HUES64 (cell line): ENCODE measurements around the gene LCLAT1.

ENCODE experiments used
- H3K27ac ChIP-seq: 2 replicates; pipeline ENCODE4 v1.7.0; 2013; ENCODE audit warnings: low read depth, low read length, inconsistent platforms
- H3K27me3 ChIP-seq: 2 replicates; pipeline ENCODE4 v1.6.1; 2013; ENCODE audit warnings: mild to moderate bottlenecking, low read length; ENCODE audit not compliant: insufficient read depth
- H3K36me3 ChIP-seq: 2 replicates; pipeline ENCODE4 v1.6.1; 2013; ENCODE audit warnings: mild to moderate bottlenecking, low read length; ENCODE audit not compliant: insufficient read depth
- H3K4me1 ChIP-seq: 2 replicates; pipeline ENCODE4 v1.6.1; 2013; ENCODE audit warnings: mild to moderate bottlenecking, low read length, moderate library complexity; ENCODE audit not compliant: insufficient read depth
- H3K4me3 ChIP-seq: 2 replicates; pipeline ENCODE4 v1.5.1; 2013; ENCODE audit warnings: mild to moderate bottlenecking, low read length, moderate library complexity
- H3K9ac ChIP-seq: 2 replicates; pipeline ENCODE4 v1.6.1; 2013; ENCODE audit warnings: mild to moderate bottlenecking, low read depth, low read length
- H3K9me3 ChIP-seq: 2 replicates; pipeline ENCODE4 v1.6.1; 2013; ENCODE audit warnings: low read depth, low read length; ENCODE audit not compliant: insufficient read depth
- WGBS: fragments of 150-250, 120-280 bp; methylation state at CpG from one replicate; pipeline ENCODE4 v1.1.7; 2013; ENCODE audit warnings: missing lambda C conversion rate; 5-methylcytosine and 5-hydroxymethylcytosine counted together

The LCLAT1 gene

GRCh38 chr2:30645081-30645744 lies 198.2 kb downstream of the LCLAT1 start:
- Histone ChIP-seq H3K9me3 (no peaks in the 10 kb centered on the region), H3K27ac (no peak overlapping the region), H3K36me3 (peaks cover 11% of the 10 kb centered on the region), H3K4me3 (no peak overlapping the region), H3K27me3 (no peaks in the 10 kb centered on the region), H3K9ac (no peak overlapping the region), H3K4me1 (peaks cover 5% of the 10 kb centered on the region; the same call in 1 of the 2 replicates)
- WGBS: 100% methylated on average over 2 of the region's 3 CpGs

- Histone ChIP-seq H3K27ac (no peak overlapping the region), H3K9ac (no peak overlapping the region), H3K9me3 (no peaks in the 10 kb centered on the region), H3K27me3 (no peaks in the 10 kb centered on the region), H3K4me3 (no peak overlapping the region), H3K4me1 (peaks cover 5% of the 10 kb centered on the region; the same call in 1 of the 2 replicates), H3K36me3 (peaks cover 7% of the 10 kb centered on the region; the same call in 1 of the 2 replicates)
- 89% methylated on average over 3 of the region's 3 CpGs for WGBS
Measured at GRCh38 chr2:30645745-30646119, 198.7 kb downstream of the LCLAT1 start.

- peaks cover 3% of the 10 kb centered on the region; the same call in 1 of the 2 replicates for H3K27me3 ChIP-seq
- 95% methylated on average over 9 of the region's 11 CpGs for WGBS
- H3K27ac ChIP-seq: no peak overlapping the region
- no peaks in the 10 kb centered on the region for H3K9me3 ChIP-seq
- peaks cover 13% of the 10 kb centered on the region for H3K4me1 ChIP-seq
- H3K9ac ChIP-seq: no peak overlapping the region
- H3K4me3 ChIP-seq: no peak overlapping the region
- H3K36me3 ChIP-seq: no peaks in the 10 kb centered on the region
Measured at GRCh38 chr2:30647752-30648457, 200.9 kb downstream of the LCLAT1 start.

- Histone ChIP-seq H3K27ac (no peak overlapping the region), H3K27me3 (peaks cover 11% of the 10 kb centered on the region; the same call in 1 of the 2 replicates), H3K9ac (no peak overlapping the region), H3K36me3 (no peaks in the 10 kb centered on the region), H3K9me3 (no peaks in the 10 kb centered on the region), H3K4me3 (no peak overlapping the region), H3K4me1 (peaks cover 15% of the 10 kb centered on the region)
- 46% methylated on average over 4 of the region's 4 CpGs for WGBS
Measured at GRCh38 chr2:30649278-30649677, 202.2 kb downstream of the LCLAT1 start.

GRCh38 chr2:30649828-30650227 lies 202.8 kb downstream of the LCLAT1 start:
- Histone ChIP-seq H3K36me3 (no peaks in the 10 kb centered on the region), H3K27me3 (peaks cover 11% of the 10 kb centered on the region; the same call in 1 of the 2 replicates), H3K27ac (no peak overlapping the region), H3K9me3 (no peaks in the 10 kb centered on the region), H3K9ac (no peak overlapping the region), H3K4me1 (peaks cover 15% of the 10 kb centered on the region), H3K4me3 (no peak overlapping the region)
- WGBS: 74% methylated on average over 5 of the region's 5 CpGs

- H3K36me3 ChIP-seq: no peaks in the 10 kb centered on the region
- no peak overlapping the region for H3K9ac ChIP-seq
- peaks cover 11% of the 10 kb centered on the region; the same call in 1 of the 2 replicates for H3K27me3 ChIP-seq
- H3K9me3 ChIP-seq: no peaks in the 10 kb centered on the region
- H3K4me1 ChIP-seq: peaks cover 15% of the 10 kb centered on the region
- WGBS: 26% methylated on average over 8 of the region's 8 CpGs
- H3K27ac ChIP-seq: no peak overlapping the region; the same call in 1 of the 2 replicates
- no peak overlapping the region for H3K4me3 ChIP-seq
Measured at GRCh38 chr2:30652271-30652915, 205.3 kb downstream of the LCLAT1 start.

- Histone ChIP-seq H3K36me3 (no peaks in the 10 kb centered on the region), H3K4me3 (no peak overlapping the region), H3K27ac (no peak overlapping the region), H3K4me1 (peaks cover 15% of the 10 kb centered on the region), H3K27me3 (peaks cover 11% of the 10 kb centered on the region; the same call in 1 of the 2 replicates), H3K9ac (no peak overlapping the region), H3K9me3 (no peaks in the 10 kb centered on the region)
- 90% methylated on average over 2 of the region's 2 CpGs for WGBS
Measured at GRCh38 chr2:30653847-30654246, 206.8 kb downstream of the LCLAT1 start.

GRCh38 chr2:30654404-30654803 lies 207.4 kb downstream of the LCLAT1 start:
- 92% methylated on average over 3 of the region's 3 CpGs for WGBS
- peaks cover 15% of the 10 kb centered on the region for H3K4me1 ChIP-seq
- peaks cover 11% of the 10 kb centered on the region; the same call in 1 of the 2 replicates for H3K27me3 ChIP-seq
- H3K9me3 ChIP-seq: no peaks in the 10 kb centered on the region
- H3K27ac ChIP-seq: no peak overlapping the region
- no peak overlapping the region for H3K9ac ChIP-seq
- H3K36me3 ChIP-seq: no peaks in the 10 kb centered on the region
- H3K4me3 ChIP-seq: no peak overlapping the region

- Histone ChIP-seq H3K9me3 (no peaks in the 10 kb centered on the region), H3K4me3 (no peak overlapping the region), H3K4me1 (peaks cover 15% of the 10 kb centered on the region), H3K9ac (no peak overlapping the region), H3K27ac (no peak overlapping the region), H3K36me3 (no peaks in the 10 kb centered on the region), H3K27me3 (peaks cover 11% of the 10 kb centered on the region; the same call in 1 of the 2 replicates)
- WGBS: 89% methylated on average over 6 of the region's 6 CpGs
Measured at GRCh38 chr2:30655211-30655610, 208.2 kb downstream of the LCLAT1 start.

GRCh38 chr2:30655660-30656059 lies 208.6 kb downstream of the LCLAT1 start:
- H3K36me3 ChIP-seq: no peaks in the 10 kb centered on the region
- H3K27ac ChIP-seq: no peak overlapping the region
- 70% methylated on average over 5 of the region's 5 CpGs for WGBS
- H3K9me3 ChIP-seq: no peaks in the 10 kb centered on the region
- H3K9ac ChIP-seq: no peak overlapping the region
- peaks cover 11% of the 10 kb centered on the region; the same call in 1 of the 2 replicates for H3K27me3 ChIP-seq
- H3K4me1 ChIP-seq: peaks cover 15% of the 10 kb centered on the region
- H3K4me3 ChIP-seq: no peak overlapping the region

GRCh38 chr2:30656079-30656478 lies 209.0 kb downstream of the LCLAT1 start:
- 69% methylated on average over 4 of the region's 4 CpGs for WGBS
- no peaks in the 10 kb centered on the region for H3K36me3 ChIP-seq
- H3K9ac ChIP-seq: no peak overlapping the region
- no peaks in the 10 kb centered on the region for H3K9me3 ChIP-seq
- peaks cover 15% of the 10 kb centered on the region for H3K4me1 ChIP-seq
- H3K27ac ChIP-seq: no peak overlapping the region
- H3K4me3 ChIP-seq: no peak overlapping the region
- H3K27me3 ChIP-seq: peaks cover 11% of the 10 kb centered on the region; the same call in 1 of the 2 replicates
